GM06990 (cell line): ENCODE measurements around the gene MORC4.

Experiments
- DNase-seq: peaks from one replicate; pipeline ENCODE4 v3.0.0-alpha.2; 2011; ENCODE audit not compliant: insufficient read length; ENCODE audit errors: extremely low read depth
- H3K27me3 ChIP-seq: replicated peaks from 2 replicates; pipeline ENCODE4 v1.6.0; 2011; ENCODE audit warnings: low read length; ENCODE audit not compliant: control insufficient read depth, insufficient read depth
- H3K36me3 ChIP-seq: 2 replicates; pipeline ENCODE4 v1.5.1; 2011; ENCODE audit warnings: low read length; ENCODE audit not compliant: control insufficient read depth, insufficient read depth
- H3K4me3 ChIP-seq: replicated peaks from 2 replicates; pipeline ENCODE4 v1.5.1; 2011; ENCODE audit warnings: low read depth, mild to moderate bottlenecking, control low read depth, low read length
- CTCF ChIP-seq: IDR thresholded peaks from 2 replicates; pipeline ENCODE4 v1.5.1; 2011; ENCODE audit warnings: low read length, control low read depth, mild to moderate bottlenecking, inconsistent platforms; ENCODE audit not compliant: insufficient read depth, poor library complexity, severe bottlenecking

The MORC4 gene

GRCh38 chrX:106959901-106960300 lies 40.1 kb downstream of the MORC4 start:
- DNase-seq, result no peak
- Histone ChIP-seq H3K36me3 (no peaks in the 10 kb centered on the region), H3K4me3 (no peak overlapping the region), H3K27me3 (no peaks in the 10 kb centered on the region)
- no peak for TF ChIP-seq CTCF

- Histone ChIP-seq H3K36me3 (no peaks in the 10 kb centered on the region), H3K4me3 (no peak overlapping the region), H3K27me3 (no peaks in the 10 kb centered on the region)
- no peak for DNase-seq
- no peak for TF ChIP-seq CTCF
These were observed 42.2 kb downstream of the MORC4 start for GRCh38 chrX:106957856-106958255.

- no peak for DNase-seq
- no peak for TF ChIP-seq CTCF
- Histone ChIP-seq H3K27me3 (no peaks in the 10 kb centered on the region), H3K4me3 (no peak overlapping the region), H3K36me3 (no peaks in the 10 kb centered on the region)
These were observed 44.8 kb downstream of the MORC4 start for GRCh38 chrX:106955004-106955772.

- H3K4me3 ChIP-seq, result no peak overlapping the region
- no peak for TF ChIP-seq CTCF
- no peaks in the 10 kb centered on the region for H3K27me3 ChIP-seq
- DNase-seq, result no peak
- H3K36me3 ChIP-seq, result no peaks in the 10 kb centered on the region
These were observed 46.0 kb downstream of the MORC4 start for GRCh38 chrX:106954041-106954440.

GRCh38 chrX:106952988-106953387 lies 47.0 kb downstream of the MORC4 start:
- no peak for DNase-seq
- no peaks in the 10 kb centered on the region for H3K36me3 ChIP-seq
- H3K4me3 ChIP-seq, result no peak overlapping the region
- TF ChIP-seq CTCF, result peak; percentile 38
- H3K27me3 ChIP-seq, result no peaks in the 10 kb centered on the region
